HepG2 (cell line): Measurements from ENCODE around the gene NKX2-2. TPM values are rescaled to one million over a fixed set of nuclear protein-coding genes. Genes with fewer than 3 reads are reported as not detected.

ENCODE experiments used
- ATAC-seq: fragments of 200-7000 bp; cut with Tn5 transposase; 3 replicates; pipeline ENCODE4 v1.9.1; 2020; ENCODE audit warnings: mild to moderate bottlenecking, moderate library complexity
- BruUV-seq: library from RNA; stranded (reverse); fragments of 400-500 nt; replicated peaks from 2 replicates; lab custom pipeline; 2021; lab: Mats Ljungman, UMichigan
- CTCF ChIA-PET: fragments of 300-600 bp; formaldehyde crosslinking; extraction: SDS; loops from one replicate; lab custom pipeline; 2021; ENCODE audit warnings: low total read pairs, inconsistent platforms, low intra/inter-chr PET ratio; lab: Yijun Ruan, JAX
- POLR2A ChIA-PET: fragments of 350-600 bp; sonication (Branson Sonifier 250); formaldehyde crosslinking; loops from one replicate; lab custom pipeline; 2020; ENCODE audit warnings: antibody characterized with exemption, inconsistent platforms; lab: Yijun Ruan, JAX
- DNase-seq: peaks from one replicate; pipeline ENCODE4 v3.0.0-alpha.2; 2015; ENCODE audit warnings: low spot score
- FAIRE-seq: peaks from 3 replicates; lab custom pipeline; 2011; peaks lifted over from hg19 to GRCh38; lab: Jason Lieb, UNC
- H2AFZ ChIP-seq: one replicate; pipeline ENCODE4 v1.6.1; 2011; ENCODE audit warnings: low read length, inconsistent platforms
- H3K27ac ChIP-seq: fragments of 300-600 bp; 3 replicates; pipeline ENCODE4 v1.8.0; 2011; ENCODE audit warnings: mixed run types, mild to moderate bottlenecking, mixed read lengths, low read length, inconsistent platforms; ENCODE audit not compliant: insufficient read depth; ENCODE audit errors: extremely low read length
- H3K27me3 ChIP-seq, 2 experiments: fragments of 200-600 bp in 1 of 2; 2 replicates in 1 of 2; 3 replicates in 1 of 2; pipeline versions ENCODE4 v1.6.0 to v1.8.0; 2011; ENCODE audit warnings: low read length in 2 of 2, mild to moderate bottlenecking in 2 of 2, moderate library complexity in 2 of 2, inconsistent platforms in 1 of 2; ENCODE audit not compliant: insufficient read depth in 2 of 2, control insufficient read depth in 1 of 2
- H3K36me3 ChIP-seq, 2 experiments: fragments of 200-600 bp in 1 of 2; replicated peaks in 1 of 2; 2 replicates in 1 of 2; 3 replicates in 1 of 2; pipeline versions ENCODE4 v1.5.1 to v1.8.0; 2011; ENCODE audit warnings: low read length in 2 of 2, inconsistent platforms in 1 of 2; ENCODE audit not compliant: insufficient read depth in 2 of 2, control insufficient read depth in 1 of 2
- H3K4me1 ChIP-seq: 2 replicates; pipeline ENCODE4 v1.5.1; 2012; ENCODE audit warnings: low read length, inconsistent platforms; ENCODE audit not compliant: insufficient read depth
- H3K4me2 ChIP-seq: 2 replicates; pipeline ENCODE4 v1.6.0; 2011; ENCODE audit warnings: low read depth, low read length, inconsistent platforms
- H3K4me3 ChIP-seq, 3 experiments: fragments of 200-600 bp in 1 of 3; sonication (generic), shearing (Covaris generic) in 1 of 3; replicated peaks in 1 of 3; 2 replicates each; pipeline ENCODE4 v1.5.1; 2011 to 2016; ENCODE audit warnings: low read length in 3 of 3, inconsistent platforms in 2 of 3, low read depth in 2 of 3, mild to moderate bottlenecking in 2 of 3, control low read depth in 1 of 3, mixed read lengths in 1 of 3; ENCODE audit not compliant: insufficient read depth in 1 of 3
- H3K79me2 ChIP-seq: one replicate; pipeline ENCODE4 v1.6.1; 2011; ENCODE audit warnings: low read length, inconsistent platforms; ENCODE audit not compliant: insufficient read depth
- H3K9ac ChIP-seq: 2 replicates; pipeline ENCODE4 v1.6.0; 2011; ENCODE audit warnings: mild to moderate bottlenecking, low read depth, low read length, inconsistent platforms; ENCODE audit not compliant: insufficient read depth
- H3K9me3 ChIP-seq: 2 replicates; pipeline ENCODE4 v1.5.1; 2012; ENCODE audit warnings: mild to moderate bottlenecking, low read length
- H4K20me1 ChIP-seq: 2 replicates; pipeline ENCODE4 v1.6.0; 2011; ENCODE audit warnings: inconsistent platforms, mild to moderate bottlenecking, low read length, moderate library complexity; ENCODE audit not compliant: insufficient read depth
- JUNB ChIP-seq: sonication (generic); formaldehyde crosslinking; IDR thresholded peaks from 2 replicates; pipeline ENCODE4 v1.8.0; 2022; ENCODE audit warnings: missing genetic modification reagents, mild to moderate bottlenecking, borderline replicate concordance
- MNT ChIP-seq: fragments of 450-650 bp; IDR thresholded peaks from 2 replicates; pipeline ENCODE4 v1.6.1; 2016
- PRPF4 ChIP-seq: fragments of 200-400 bp; formaldehyde crosslinking; IDR thresholded peaks from 2 replicates; pipeline ENCODE4 v1.6.1; 2016; ENCODE audit warnings: low read length, low read depth; ENCODE audit not compliant: poor library complexity, severe bottlenecking
- SALL2 ChIP-seq: sonication (generic); formaldehyde crosslinking; IDR thresholded peaks from 2 replicates; pipeline ENCODE4 v1.8.1; 2023; ENCODE audit warnings: mild to moderate bottlenecking, missing genetic modification reagents, inconsistent platforms
- TRIM22 ChIP-seq: fragments of 450-650 bp; IDR thresholded peaks from 2 replicates; pipeline ENCODE4 v1.6.1; 2017
- ZFP41 ChIP-seq: sonication (generic); formaldehyde crosslinking; IDR thresholded peaks from 2 replicates; pipeline ENCODE4 v1.4.0; 2020; ENCODE audit warnings: mild to moderate bottlenecking, missing genetic modification reagents, borderline replicate concordance
- ZNF207 ChIP-seq: fragments of 450-650 bp; IDR thresholded peaks from 2 replicates; pipeline ENCODE4 v1.6.1; 2016; ENCODE audit warnings: antibody characterized with exemption, borderline replicate concordance
- ZNF256 ChIP-seq: sonication (generic); formaldehyde crosslinking; conservative IDR thresholded peaks from 2 replicates; pipeline ENCODE4 v1.4.0; 2020; ENCODE audit warnings: missing genetic modification reagents
- ZNF513 ChIP-seq: sonication (generic); formaldehyde crosslinking; conservative IDR thresholded peaks from 2 replicates; pipeline ENCODE4 v1.5.0; 2020; ENCODE audit warnings: missing genetic modification reagents
- ZNF7 ChIP-seq: IDR thresholded peaks from 2 replicates; pipeline ENCODE4 v1.6.1; 2016; ENCODE audit warnings: missing biosample characterization, missing genetic modification reagents
- WGBS: methylation state at CpG from one replicate; pipeline ENCODE4 v1.1.6; 2017; ENCODE audit warnings: low lambda C conversion rate; 5-methylcytosine and 5-hydroxymethylcytosine counted together
- in situ Hi-C: cut with HindIII; loops from 2 replicates; pipeline ENCODE4 v1.10.0; 2017; ENCODE audit warnings: low pct_unique_long_range_greater_than_20kb; ENCODE audit not compliant: extremely low pct_ligation_motif_present
- intact Hi-C: fragments of 100-400 bp; cut with micrococcal nuclease; formaldehyde crosslinking; loops from one replicate; pipeline ENCODE4 v1.10.0; 2022; ENCODE audit not compliant: unreplicated experiment
- polyA plus RNA-seq, 8 experiments: library from polyadenylated mRNA; depleted of rRNA in 3 of 8; stranded (reverse) in 7 of 8; unstranded in 1 of 8; fragments of >200 nt; fragmentation: Illumina TruSeq in 4 of 8; extraction: Trizol in 4 of 8; gene quantifications; 2 replicates each; pipeline versions ENCODE4 v1.2.1 to v1.2.3, GENCODE V29; 2011 to 2016; ENCODE audit warnings: low read depth in 4 of 8, missing spikeins in 1 of 8, mixed read lengths in 1 of 8; ENCODE audit not compliant: insufficient read depth in 1 of 8
- total RNA-seq, 5 experiments: library from RNA; depleted of rRNA; stranded (reverse); fragments of >200 nt; fragmentation: Illumina TruSeq; extraction: Trizol; gene quantifications; 2 replicates each; pipeline ENCODE4 v1.2.3, GENCODE V29; 2016; ENCODE audit warnings: low read depth in 1 of 5

Gene NKX2-2
- total and polyA plus RNA-seq, 2 of the 13 experiments (the other 11 are each of a cell fraction or from before 2014, with no cell fraction given) = not detected

GRCh38 chr20:21546355-21546754 lies 32.5 kb upstream of the NKX2-2 start:
- intact Hi-C loops (no loop called here), in situ Hi-C loops (no loop called here)
- Histone ChIP-seq H4K20me1 (no peaks in the 10 kb centered on the region), H3K9ac (no peak overlapping the region), H3K27me3 (peaks cover 1 to 14% of the 10 kb centered on the region in 2 experiments; a peak in 4 of 5 replicates), H3K79me2 (no peaks in the 10 kb centered on the region), H3K4me3 (no peak overlapping the region), H3K27ac (no peak overlapping the region), H2AFZ (no peak overlapping the region), H3K9me3 (no peaks in the 10 kb centered on the region), H3K4me1 (no peaks in the 10 kb centered on the region), H3K36me3 (no peaks in the 10 kb centered on the region), H3K4me2 (no peak overlapping the region)
- POLR2A ChIA-PET = no interaction called here
- TF ChIP-seq ZNF256 (CRISPR knock-in tag) = no peak
- TF ChIP-seq ZNF7 (CRISPR knock-in tag) = peak; percentile 61; the same call in 1 of the 2 replicates
- TF ChIP-seq ZFP41 = no peak
- TF ChIP-seq SALL2 (CRISPR knock-in tag) = no peak
- TF ChIP-seq PRPF4 = no peak
- no TSS peak for BruUV-seq
- CTCF ChIA-PET = no interaction called here
- ATAC-seq = no peak
- no peak for DNase-seq
- no peak for FAIRE-seq
- WGBS = 2% methylated on average over 4 of the region's 4 CpGs

- FAIRE-seq = peak; percentile 49
- H2AFZ ChIP-seq = no peak overlapping the region
- no peak overlapping the region for H3K4me3 ChIP-seq
- no peak overlapping the region for H3K27ac ChIP-seq
- peaks cover 6% of the 10 kb centered on the region; the same call in 1 of the 2 replicates for H3K4me1 ChIP-seq
- no peak for ATAC-seq
- H3K4me2 ChIP-seq = no peak overlapping the region
- intact Hi-C loops = no loop called here
- no peaks in the 10 kb centered on the region for H4K20me1 ChIP-seq
- DNase-seq = no peak
- no peaks in the 10 kb centered on the region for H3K79me2 ChIP-seq
- no peak overlapping the region for H3K9ac ChIP-seq
- WGBS = 35% methylated on average over 3 of the region's 3 CpGs
- BruUV-seq = no TSS peak
- in situ Hi-C loops = no loop called here
- TF ChIP-seq ZNF207 (peak; percentile 58; the same call in 1 of the 2 replicates), MNT (peak; percentile 16; the same call in 1 of the 2 replicates), TRIM22 (0 out of 2 replicates have a peak, but pooled peaks have one; percentile 13), JUNB (peak; percentile 56; the same call in 1 of the 2 replicates), ZNF513 (CRISPR knock-in tag) (no peak)
- H3K27me3 ChIP-seq = peaks cover 0 to 26% of the 10 kb centered on the region in 2 experiments; a peak in 3 of 5 replicates
- no peaks in the 10 kb centered on the region for H3K9me3 ChIP-seq
- CTCF ChIA-PET = no interaction called here
- no peaks in the 10 kb centered on the region for H3K36me3 ChIP-seq
- POLR2A ChIA-PET = no interaction called here
These were observed 25.6 kb upstream of the NKX2-2 start for GRCh38 chr20:21539512-21539911.
